Measurements from ENCODE around the gene DNMT3A. TPM values are rescaled to one million over a fixed set of nuclear protein-coding genes. Genes with fewer than 3 reads are reported as not detected.

Gene DNMT3A
- total RNA-seq, 1 donor from 2014 or later, result 80.2 TPM

DNA sequence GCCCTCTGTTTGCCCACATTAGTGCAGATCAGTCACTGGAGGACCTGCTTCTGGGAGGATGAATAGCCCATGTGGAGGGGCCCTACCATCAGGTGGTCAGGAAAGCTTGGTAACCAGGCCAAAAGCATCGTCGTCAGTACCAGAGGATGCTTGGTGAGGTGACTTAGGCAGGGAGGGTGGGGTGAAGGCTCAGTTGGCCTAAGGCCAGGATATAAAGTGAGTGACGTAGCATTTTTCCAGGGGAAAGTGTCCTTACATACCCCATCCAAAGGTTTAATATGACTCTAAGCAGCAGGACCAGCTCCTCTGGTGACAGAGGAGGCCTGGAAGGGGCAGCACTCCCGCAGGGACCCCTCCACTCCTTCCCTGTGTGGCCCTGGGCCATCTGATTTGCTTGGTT is 27.7 kb upstream of the DNMT3A start:
- Mint-ChIP-seq H3K27ac (ENCODE audit: unreplicated experiment) (no peak overlapping the region), H3K4me1 (ENCODE audit: unreplicated experiment) (peaks cover 9% of the 10 kb centered on the region), H3K27me3 (ENCODE audit: unreplicated experiment) (no peaks in the 10 kb centered on the region), H3K4me3 (ENCODE audit: unreplicated experiment) (no peak overlapping the region), H3K36me3 (ENCODE audit: unreplicated experiment) (no peaks in the 10 kb centered on the region), H3K9me3 (ENCODE audit: unreplicated experiment) (no peaks in the 10 kb centered on the region)
- no peak for DNase-seq (ENCODE audit: extremely low spot score, unreplicated experiment)
- TF ChIP-seq, protein P1, sequence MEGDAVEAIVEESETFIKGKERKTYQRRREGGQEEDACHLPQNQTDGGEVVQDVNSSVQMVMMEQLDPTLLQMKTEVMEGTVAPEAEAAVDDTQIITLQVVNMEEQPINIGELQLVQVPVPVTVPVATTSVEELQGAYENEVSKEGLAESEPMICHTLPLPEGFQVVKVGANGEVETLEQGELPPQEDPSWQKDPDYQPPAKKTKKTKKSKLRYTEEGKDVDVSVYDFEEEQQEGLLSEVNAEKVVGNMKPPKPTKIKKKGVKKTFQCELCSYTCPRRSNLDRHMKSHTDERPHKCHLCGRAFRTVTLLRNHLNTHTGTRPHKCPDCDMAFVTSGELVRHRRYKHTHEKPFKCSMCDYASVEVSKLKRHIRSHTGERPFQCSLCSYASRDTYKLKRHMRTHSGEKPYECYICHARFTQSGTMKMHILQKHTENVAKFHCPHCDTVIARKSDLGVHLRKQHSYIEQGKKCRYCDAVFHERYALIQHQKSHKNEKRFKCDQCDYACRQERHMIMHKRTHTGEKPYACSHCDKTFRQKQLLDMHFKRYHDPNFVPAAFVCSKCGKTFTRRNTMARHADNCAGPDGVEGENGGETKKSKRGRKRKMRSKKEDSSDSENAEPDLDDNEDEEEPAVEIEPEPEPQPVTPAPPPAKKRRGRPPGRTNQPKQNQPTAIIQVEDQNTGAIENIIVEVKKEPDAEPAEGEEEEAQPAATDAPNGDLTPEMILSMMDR (IDR thresholded peaks at IDR 0.05), result no peak

GRCh38 chr2:25368660-25369059 is 26.9 kb upstream of the DNMT3A start:
- TF ChIP-seq, protein P1 (IDR thresholded peaks at IDR 0.05), result no peak
- Mint-ChIP-seq H3K27me3 (ENCODE audit: unreplicated experiment) (no peaks in the 10 kb centered on the region), H3K9me3 (ENCODE audit: unreplicated experiment) (no peaks in the 10 kb centered on the region), H3K36me3 (ENCODE audit: unreplicated experiment) (no peaks in the 10 kb centered on the region), H3K4me1 (ENCODE audit: unreplicated experiment) (peaks cover 9% of the 10 kb centered on the region), H3K27ac (ENCODE audit: unreplicated experiment) (no peak overlapping the region), H3K4me3 (ENCODE audit: unreplicated experiment) (no peak overlapping the region)
- DNase-seq (ENCODE audit: extremely low spot score, unreplicated experiment), result no peak

- H3K27me3 Mint-ChIP-seq (ENCODE audit: unreplicated experiment), result no peaks in the 10 kb centered on the region
- H3K27ac Mint-ChIP-seq (ENCODE audit: unreplicated experiment), result no peak overlapping the region
- peaks cover 12% of the 10 kb centered on the region for H3K4me1 Mint-ChIP-seq (ENCODE audit: unreplicated experiment)
- DNase-seq (ENCODE audit: extremely low spot score, unreplicated experiment), result no peak
- no peaks in the 10 kb centered on the region for H3K36me3 Mint-ChIP-seq (ENCODE audit: unreplicated experiment)
- TF ChIP-seq, protein P1 (IDR thresholded peaks at IDR 0.05), result no peak
- H3K4me3 Mint-ChIP-seq (ENCODE audit: unreplicated experiment), result no peak overlapping the region
- H3K9me3 Mint-ChIP-seq (ENCODE audit: unreplicated experiment), result no peaks in the 10 kb centered on the region
These were observed 25.6 kb upstream of the DNMT3A start for GRCh38 chr2:25367296-25367695.

DNA sequence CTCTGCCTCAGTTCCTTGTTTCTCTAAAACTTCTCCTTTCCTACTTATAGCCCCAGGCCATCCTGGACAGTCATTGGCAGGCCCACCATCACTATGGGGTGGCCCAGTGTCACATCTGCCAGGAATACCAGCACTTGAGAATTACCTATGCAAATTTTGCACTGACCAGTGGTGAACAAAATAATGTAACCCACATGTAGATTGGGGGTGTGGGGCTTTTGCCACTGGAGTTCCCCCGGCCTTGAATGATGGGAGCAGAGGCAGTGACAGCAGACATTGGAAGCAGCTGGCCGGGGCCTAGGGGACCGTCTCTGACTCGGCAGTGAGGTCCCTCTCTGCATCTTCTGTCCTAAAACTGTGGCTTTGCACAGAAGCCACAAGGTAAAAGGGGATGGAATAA is 24.9 kb upstream of the DNMT3A start:
- no peak overlapping the region for H3K4me3 Mint-ChIP-seq (ENCODE audit: unreplicated experiment)
- H3K9me3 Mint-ChIP-seq (ENCODE audit: unreplicated experiment), result no peaks in the 10 kb centered on the region
- H3K4me1 Mint-ChIP-seq (ENCODE audit: unreplicated experiment), result peaks cover 15% of the 10 kb centered on the region
- no peaks in the 10 kb centered on the region for H3K27me3 Mint-ChIP-seq (ENCODE audit: unreplicated experiment)
- TF ChIP-seq, protein P1 (IDR thresholded peaks at IDR 0.05), result no peak
- DNase-seq (ENCODE audit: extremely low spot score, unreplicated experiment), result no peak
- H3K27ac Mint-ChIP-seq (ENCODE audit: unreplicated experiment), result no peak overlapping the region
- no peaks in the 10 kb centered on the region for H3K36me3 Mint-ChIP-seq (ENCODE audit: unreplicated experiment)

GRCh38 chr2:25365241-25365640 is 23.5 kb upstream of the DNMT3A start:
- Mint-ChIP-seq H3K36me3 (ENCODE audit: unreplicated experiment) (no peaks in the 10 kb centered on the region), H3K27me3 (ENCODE audit: unreplicated experiment) (no peaks in the 10 kb centered on the region)

More at GRCh38 chr2:25365241-25365640, 23.5 kb upstream of the DNMT3A start:
- DNase-seq (ENCODE audit: extremely low spot score, unreplicated experiment), result no peak
- H3K4me3 Mint-ChIP-seq (ENCODE audit: unreplicated experiment), result no peak overlapping the region
- TF ChIP-seq, protein P1 (IDR thresholded peaks at IDR 0.05), result no peak
- H3K27ac Mint-ChIP-seq (ENCODE audit: unreplicated experiment), result no peak overlapping the region
- H3K4me1 Mint-ChIP-seq (ENCODE audit: unreplicated experiment), result peaks cover 17% of the 10 kb centered on the region
- no peaks in the 10 kb centered on the region for H3K9me3 Mint-ChIP-seq (ENCODE audit: unreplicated experiment)

All from osteocyte (in vitro differentiated cells).